Stomach (tissue), 9 donors: ENCODE data around the gene SKA1. TPM values are rescaled to one million over a fixed set of nuclear protein-coding genes. Genes with fewer than 3 reads are reported as not detected.
"Not testable (repeated sequence)": the region's sequence is repeated elsewhere in the genome, so short reads cannot be mapped to it uniquely, and the experiment has no call there.

Source experiments
- DNase-seq, 2 donors: peaks; one replicate each; pipeline versions ENCODE4 v3.0.0 to v3.0.0-alpha.2; 2013 to 2019
- H3K27ac ChIP-seq, 5 donors: fragments of 200-600 bp in 4 of 5; sonication (generic) in 4 of 5; one replicate each; pipeline ENCODE4 v1.5.1; 2013 to 2019; ENCODE audit warnings: mild to moderate bottlenecking in 1 of 5, moderate library complexity in 1 of 5
- H3K27me3 ChIP-seq, 3 donors: fragments of 200-600 bp; sonication (generic); one replicate each; pipeline ENCODE4 v1.5.1; 2017 to 2019; ENCODE audit warnings: mixed run types in 1 of 3
- H3K36me3 ChIP-seq, 4 donors: fragments of 200-600 bp; sonication (generic); 1 replicate in 3 of 4; 2 replicates in 1 of 4; pipeline ENCODE4 v1.5.1; 2016 to 2019
- H3K4me1 ChIP-seq, 4 donors: fragments of 200-600 bp; sonication (generic); one replicate each; pipeline ENCODE4 v1.5.1; 2016 to 2019
- H3K4me3 ChIP-seq, 4 donors: fragments of 200-600 bp; sonication (generic) in 3 of 4; one replicate each; pipeline ENCODE4 v1.5.1; 2016 to 2019; ENCODE audit warnings: mild to moderate bottlenecking in 1 of 4
- H3K9me3 ChIP-seq, 4 donors: fragments of 200-600 bp; sonication (generic); one replicate each; pipeline ENCODE4 v1.5.1; 2016 to 2019
- EP300 ChIP-seq: sonication (generic); formaldehyde crosslinking; IDR thresholded peaks from one replicate; pipeline ENCODE4 v1.6.1; 2017; ENCODE audit warnings: antibody characterized with exemption
- POLR2A ChIP-seq, 4 donors: fragments of 450-650 bp; IDR thresholded peaks; one replicate each; pipeline ENCODE4 v1.6.1; 2016; ENCODE audit warnings: antibody characterized with exemption in 4 of 4, control low read depth in 2 of 4, mild to moderate bottlenecking in 1 of 4, moderate library complexity in 1 of 4
- POLR2AphosphoS5 ChIP-seq, 3 donors: sonication (generic); formaldehyde crosslinking; IDR thresholded peaks; one replicate each; pipeline ENCODE4 v1.6.1; 2016; ENCODE audit warnings: antibody characterized with exemption in 3 of 3
- WGBS, 5 donors: extraction: QIAGEN DNeasy Blood & Tissue Kit in 3 of 5; methylation state at CpG; one replicate each; pipeline versions ENCODE4 v1.1.5 to v1.1.7; 2013 to 2018; 5-methylcytosine and 5-hydroxymethylcytosine counted together
- intact Hi-C: fragments of 100-400 bp; cut with DNase I; formaldehyde crosslinking; loops from one replicate; pipeline ENCODE4 v1.15.1; 2023; ENCODE audit warnings: low total_unique reads
- polyA plus RNA-seq, 3 donors: library from polyadenylated mRNA; stranded (reverse); fragments of 200-250 nt; gene quantifications; one replicate each; pipeline ENCODE4 v1.2.3, GENCODE V29; 2013
- total RNA-seq, 5 donors: library from RNA; depleted of rRNA; stranded (reverse); fragments of >200 nt; gene quantifications; one replicate each; pipeline versions ENCODE4 v1.1.0 to v1.2.3, GENCODE V29; 2014 to 2016
- TF ChIP-seq, protein P1 (sequence below), 7 experiments: fragments of 450-650 bp in 4 of 7; fragments of 200-600 bp in 3 of 7; sonication (generic) in 3 of 7; IDR thresholded peaks; one replicate each; pipeline ENCODE4 v1.5.1; 2016 to 2019; ENCODE audit warnings: antibody characterized with exemption in 7 of 7, control low read depth in 2 of 7, mild to moderate bottlenecking in 1 of 7
- donor health status: healthy with polysubstance abuse.
- donor health status: Bipolar disorder and iron deficiency.
- donor health status: healthy.

The SKA1 gene
- total and polyA plus RNA-seq, 8 donors: 0.46 to 3.3 (median 2.1) TPM; not detected in 3

DNA sequence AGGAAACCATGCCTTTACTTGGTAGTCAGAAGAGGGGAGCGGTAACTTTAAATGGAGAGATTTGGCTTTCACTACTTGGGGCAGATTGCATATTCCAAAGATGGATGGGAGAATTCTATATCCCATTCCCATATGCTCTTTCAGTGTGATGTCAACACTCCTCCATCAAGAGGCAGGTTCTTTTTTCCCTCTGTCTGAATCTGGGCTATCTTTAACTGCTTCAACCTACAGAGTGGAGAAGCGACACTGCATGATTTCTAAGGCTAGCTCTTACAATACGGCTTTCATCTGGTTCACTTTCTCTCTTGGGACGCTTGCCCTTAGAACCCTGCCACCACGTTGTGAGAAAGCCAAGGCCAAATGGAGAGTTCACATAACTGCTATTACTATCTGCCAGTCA is 34.4 kb downstream of the SKA1 start:
- intact Hi-C loops: no loop called here
- no peaks in the 10 kb centered on the region for H3K9me3 ChIP-seq
- DNase-seq: no peak
- no peaks in the 10 kb centered on the region for H3K4me1 ChIP-seq
- TF ChIP-seq, protein P1, sequence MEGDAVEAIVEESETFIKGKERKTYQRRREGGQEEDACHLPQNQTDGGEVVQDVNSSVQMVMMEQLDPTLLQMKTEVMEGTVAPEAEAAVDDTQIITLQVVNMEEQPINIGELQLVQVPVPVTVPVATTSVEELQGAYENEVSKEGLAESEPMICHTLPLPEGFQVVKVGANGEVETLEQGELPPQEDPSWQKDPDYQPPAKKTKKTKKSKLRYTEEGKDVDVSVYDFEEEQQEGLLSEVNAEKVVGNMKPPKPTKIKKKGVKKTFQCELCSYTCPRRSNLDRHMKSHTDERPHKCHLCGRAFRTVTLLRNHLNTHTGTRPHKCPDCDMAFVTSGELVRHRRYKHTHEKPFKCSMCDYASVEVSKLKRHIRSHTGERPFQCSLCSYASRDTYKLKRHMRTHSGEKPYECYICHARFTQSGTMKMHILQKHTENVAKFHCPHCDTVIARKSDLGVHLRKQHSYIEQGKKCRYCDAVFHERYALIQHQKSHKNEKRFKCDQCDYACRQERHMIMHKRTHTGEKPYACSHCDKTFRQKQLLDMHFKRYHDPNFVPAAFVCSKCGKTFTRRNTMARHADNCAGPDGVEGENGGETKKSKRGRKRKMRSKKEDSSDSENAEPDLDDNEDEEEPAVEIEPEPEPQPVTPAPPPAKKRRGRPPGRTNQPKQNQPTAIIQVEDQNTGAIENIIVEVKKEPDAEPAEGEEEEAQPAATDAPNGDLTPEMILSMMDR (IDR thresholded peaks at IDR 0.05): no peak
- no peaks in the 10 kb centered on the region for H3K36me3 ChIP-seq
- H3K27me3 ChIP-seq: peaks cover 0 to 37% (median 0%) of the 10 kb centered on the region in 3 donors
- 71 to 78% (median 76%) methylated on average over 5 of the region's 5 CpGs for WGBS, 5 donors
- no peak overlapping the region for H3K4me3 ChIP-seq
- no peak overlapping the region for H3K27ac ChIP-seq

DNA sequence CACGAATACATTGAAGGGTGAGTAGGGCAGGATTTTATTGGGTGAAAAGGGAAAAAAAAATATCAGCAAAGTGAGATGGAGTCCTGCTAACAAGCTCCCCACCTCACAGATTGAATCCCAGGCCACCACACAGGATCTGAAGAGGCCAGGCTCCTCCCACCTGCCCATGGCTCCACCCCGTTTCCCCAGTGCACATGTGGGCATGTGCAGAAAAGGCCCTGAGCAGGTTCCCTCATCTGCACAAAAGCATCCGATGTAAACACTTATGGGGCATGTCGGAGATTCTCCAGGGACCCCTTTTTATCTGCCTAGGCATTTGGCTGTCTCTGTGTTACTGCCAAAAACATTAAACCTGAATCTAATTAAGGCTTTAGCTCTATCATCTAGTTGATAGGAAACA is 35.2 kb downstream of the SKA1 start:
- intact Hi-C loops: no loop called here
- Histone ChIP-seq H3K27me3 (peaks cover 0 to 32% (median 0%) of the 10 kb centered on the region in 3 donors), H3K4me1 (no peaks in the 10 kb centered on the region), H3K36me3 (no peaks in the 10 kb centered on the region), H3K27ac (no peak overlapping the region), H3K9me3 (no peaks in the 10 kb centered on the region), H3K4me3 (no peak overlapping the region)
- TF ChIP-seq, protein P1 (IDR thresholded peaks at IDR 0.05): no peak
- no peak for TF ChIP-seq POLR2AphosphoS5 (IDR thresholded peaks at IDR 0.05)
- TF ChIP-seq POLR2A (IDR thresholded peaks at IDR 0.05): no peak
- TF ChIP-seq EP300: no peak
- no peak for DNase-seq
- 69 to 84% (median 76%) methylated on average over 4 of the region's 4 CpGs for WGBS, 5 donors

DNA sequence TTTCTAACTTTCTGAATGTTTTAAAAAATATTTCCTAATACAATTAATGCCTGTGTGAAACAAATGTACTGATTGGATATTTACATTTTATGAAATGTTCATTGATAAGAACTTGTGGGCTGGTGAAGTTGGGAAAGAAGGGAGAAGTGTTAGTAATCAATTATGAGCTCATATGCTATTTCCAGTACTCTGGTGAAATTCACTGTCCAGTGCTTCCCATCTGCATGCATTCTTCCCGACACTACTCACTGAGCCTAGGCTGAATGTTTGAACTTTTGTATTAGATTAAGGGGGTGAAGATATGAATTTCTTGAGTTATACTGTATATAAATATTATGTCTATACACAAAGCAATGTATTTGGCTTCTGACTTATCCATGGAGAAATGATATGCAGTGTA is 36.0 kb downstream of the SKA1 start:
- 36 to 63% (median 49%) methylated on average over 1 of the region's 1 CpG for WGBS, 5 donors

DNA sequence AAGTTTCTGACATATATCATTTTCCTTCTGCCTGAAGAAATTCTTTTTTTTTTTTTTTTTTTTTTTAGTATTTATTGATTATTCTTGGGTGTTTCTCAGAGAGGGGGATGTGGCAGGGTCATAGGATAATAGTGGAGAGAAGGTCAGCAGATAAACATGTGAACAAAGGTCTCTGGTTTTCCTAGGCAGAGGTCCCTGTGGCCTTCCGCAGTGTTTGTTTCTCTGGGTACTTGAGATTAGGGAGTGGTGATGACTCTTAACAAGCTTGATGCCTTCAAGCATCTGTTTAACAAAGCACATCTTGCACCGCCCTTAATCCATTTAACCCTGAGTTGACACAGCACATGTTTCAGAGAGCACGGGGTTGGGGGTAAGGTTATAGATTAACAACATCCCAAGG is 42.0 kb downstream of the SKA1 start:
- peaks cover 0 to 23% (median 11%) of the 10 kb centered on the region in 4 donors for H3K9me3 ChIP-seq
- WGBS, 5 donors: 38 to 65% (median 61%) methylated on average over 2 to 3 of the region's 3 CpGs
- H3K4me3 ChIP-seq, intact Hi-C loops, H3K36me3 ChIP-seq, H3K4me1 ChIP-seq, H3K27ac ChIP-seq, H3K27me3 ChIP-seq, DNase-seq: not testable (repeated sequence)

More for the DNA sequence above, 36.0 kb downstream of the SKA1 start:
- TF ChIP-seq, protein P1 (IDR thresholded peaks at IDR 0.05): no peak
- TF ChIP-seq POLR2A (IDR thresholded peaks at IDR 0.05) (no peak), EP300 (no peak)
- intact Hi-C loops: no loop called here
- Histone ChIP-seq H3K27ac (no peak overlapping the region), H3K9me3 (no peaks in the 10 kb centered on the region), H3K27me3 (peaks cover 0 to 25% (median 0%) of the 10 kb centered on the region in 3 donors), H3K36me3 (no peaks in the 10 kb centered on the region), H3K4me3 (no peak overlapping the region), H3K4me1 (no peaks in the 10 kb centered on the region)
- no peak for DNase-seq

DNA sequence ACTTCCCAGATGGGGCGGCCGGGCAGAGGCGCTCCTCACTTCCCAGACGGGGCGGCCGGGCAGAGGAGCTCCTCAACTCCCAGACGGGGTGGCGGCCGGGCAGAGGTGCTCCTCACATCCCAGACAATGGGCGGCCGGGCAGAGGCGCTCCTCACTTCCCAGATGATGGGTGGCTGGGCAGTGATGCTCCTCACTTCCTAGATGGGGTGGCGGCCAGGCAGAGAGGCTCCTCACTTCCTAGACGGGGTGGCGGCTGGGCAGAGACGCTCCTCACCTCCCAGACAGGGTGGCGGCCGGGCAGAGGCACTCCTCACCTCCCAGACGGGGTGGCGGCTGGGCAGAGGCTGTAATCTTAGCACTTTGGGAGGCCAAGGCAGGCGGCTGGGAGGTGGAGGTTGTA is 42.9 kb downstream of the SKA1 start:
- H3K27me3 ChIP-seq, H3K27ac ChIP-seq, H3K4me3 ChIP-seq, intact Hi-C loops, DNase-seq, H3K4me1 ChIP-seq, H3K36me3 ChIP-seq: not testable (repeated sequence)
- 93 to 97% (median 95%) methylated on average over 12 to 21 of the region's 21 CpGs for WGBS, 5 donors
- H3K9me3 ChIP-seq: peaks cover 0 to 23% (median 11%) of the 10 kb centered on the region in 4 donors
